RWPE1 (cell line): ENCODE measurements around the gene NHERF1.

Source experiments
- CTCF ChIA-PET: fragments of 350-600 bp; sonication (Branson Sonifier 250); formaldehyde crosslinking; extraction: SDS; loops from one replicate; lab custom pipeline; 2021; lab: Yijun Ruan, JAX
- POLR2A ChIA-PET: fragments of 400-600 bp; formaldehyde crosslinking; extraction: SDS; loops from one replicate; lab custom pipeline; 2020; ENCODE audit warnings: antibody characterized with exemption; ENCODE audit not compliant: low non-redundant PET; lab: Yijun Ruan, JAX
- DNase-seq: peaks from one replicate; pipeline ENCODE4 v3.0.0; 2012; ENCODE audit warnings: low spot score
- H3K27ac ChIP-seq: fragments of 450-650 bp; 2 replicates; pipeline ENCODE4 v1.5.1; 2017
- TF ChIP-seq, protein P1 (sequence below): fragments of 450-650 bp; conservative IDR thresholded peaks from 2 replicates; pipeline ENCODE4 v1.5.1; 2017; ENCODE audit warnings: low read depth, mild to moderate bottlenecking

Gene NHERF1

DNA sequence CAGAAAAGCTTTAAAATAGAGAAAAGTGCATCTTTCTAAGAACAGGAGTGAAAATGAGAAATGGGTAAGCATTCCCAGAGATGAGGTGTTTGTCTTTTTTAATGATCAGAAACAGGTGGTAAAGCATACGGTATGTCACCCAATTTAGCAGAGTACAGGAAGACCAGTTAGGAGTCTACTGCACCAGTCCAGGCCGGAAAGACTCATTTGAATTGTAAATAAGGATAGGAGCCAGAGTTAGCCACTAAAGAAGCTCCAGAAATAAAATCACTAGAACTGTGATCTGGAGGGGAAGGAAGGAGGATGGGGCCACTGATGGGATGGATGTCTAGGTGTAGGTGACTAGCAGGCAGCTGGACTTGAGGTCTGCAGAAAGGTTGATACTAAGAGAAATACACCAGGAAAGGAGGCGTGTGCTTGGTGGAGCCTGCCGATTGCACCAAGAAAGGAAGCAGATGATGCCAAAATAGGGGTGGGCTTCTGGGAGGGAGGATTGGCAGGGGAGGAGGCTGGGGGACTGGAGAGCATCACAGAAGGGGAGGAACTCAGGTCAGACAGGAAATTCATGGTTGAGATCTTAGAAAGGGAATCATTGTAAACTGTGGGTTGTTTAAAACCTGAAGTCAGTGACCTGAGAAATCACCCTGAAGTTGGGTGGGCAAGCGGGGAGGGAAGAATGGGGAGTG is 35.8 kb downstream of the NHERF1 start:
- no peak for DNase-seq
- CTCF ChIA-PET = no interaction called here
- TF ChIP-seq, protein P1, sequence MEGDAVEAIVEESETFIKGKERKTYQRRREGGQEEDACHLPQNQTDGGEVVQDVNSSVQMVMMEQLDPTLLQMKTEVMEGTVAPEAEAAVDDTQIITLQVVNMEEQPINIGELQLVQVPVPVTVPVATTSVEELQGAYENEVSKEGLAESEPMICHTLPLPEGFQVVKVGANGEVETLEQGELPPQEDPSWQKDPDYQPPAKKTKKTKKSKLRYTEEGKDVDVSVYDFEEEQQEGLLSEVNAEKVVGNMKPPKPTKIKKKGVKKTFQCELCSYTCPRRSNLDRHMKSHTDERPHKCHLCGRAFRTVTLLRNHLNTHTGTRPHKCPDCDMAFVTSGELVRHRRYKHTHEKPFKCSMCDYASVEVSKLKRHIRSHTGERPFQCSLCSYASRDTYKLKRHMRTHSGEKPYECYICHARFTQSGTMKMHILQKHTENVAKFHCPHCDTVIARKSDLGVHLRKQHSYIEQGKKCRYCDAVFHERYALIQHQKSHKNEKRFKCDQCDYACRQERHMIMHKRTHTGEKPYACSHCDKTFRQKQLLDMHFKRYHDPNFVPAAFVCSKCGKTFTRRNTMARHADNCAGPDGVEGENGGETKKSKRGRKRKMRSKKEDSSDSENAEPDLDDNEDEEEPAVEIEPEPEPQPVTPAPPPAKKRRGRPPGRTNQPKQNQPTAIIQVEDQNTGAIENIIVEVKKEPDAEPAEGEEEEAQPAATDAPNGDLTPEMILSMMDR = no peak
- POLR2A ChIA-PET = no interaction called here
- no peak overlapping the region for H3K27ac ChIP-seq

DNA sequence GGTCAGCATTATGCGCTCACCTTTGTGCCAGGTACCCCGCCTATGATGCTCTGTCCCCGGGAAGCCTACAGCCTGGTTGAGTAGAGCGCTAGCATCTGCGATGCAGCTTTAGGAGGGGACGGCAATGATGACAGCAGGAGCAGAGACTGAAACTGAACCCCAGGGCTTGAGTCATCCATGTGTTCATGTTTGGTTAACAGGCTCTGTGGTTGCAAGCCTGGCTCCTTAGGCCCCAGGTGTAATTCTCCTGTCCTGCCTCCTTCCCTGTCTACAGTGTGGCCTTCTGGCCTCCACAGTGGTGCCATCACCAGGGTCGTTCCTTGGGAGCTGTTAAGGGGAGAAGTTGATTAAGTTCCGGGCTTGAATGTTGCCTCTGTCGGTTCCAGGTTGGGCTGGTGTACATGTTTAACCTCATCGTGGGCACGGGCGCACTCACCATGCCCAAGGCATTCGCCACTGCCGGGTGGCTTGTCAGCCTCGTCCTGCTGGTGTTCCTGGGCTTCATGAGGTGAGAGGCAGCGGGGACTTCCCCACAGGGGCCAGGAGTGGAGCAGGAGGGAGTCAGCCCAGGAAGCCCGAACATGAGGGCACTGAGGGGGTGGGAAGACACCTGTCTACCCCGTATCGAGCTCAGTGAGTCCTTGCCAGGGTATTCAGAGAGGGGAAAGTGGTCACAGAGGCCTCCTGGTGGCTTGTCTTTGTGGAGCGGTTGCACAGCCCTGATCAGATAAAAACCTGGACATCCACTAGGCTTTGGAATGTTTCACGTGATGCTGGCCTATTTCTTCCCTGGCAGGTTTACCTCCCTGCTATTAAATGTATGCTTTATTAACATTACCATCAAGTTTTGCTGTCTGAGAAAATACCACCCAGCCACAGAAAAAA is 36.9 kb downstream of the NHERF1 start:
- DNase-seq = no peak
- CTCF ChIA-PET = interaction anchor here (1.1 kb wide), 1 partner anchor 40 kb away, joined by 3 read pairs; no protein-coding TSS in a partner anchor
- TF ChIP-seq, protein P1 = no peak

DNA sequence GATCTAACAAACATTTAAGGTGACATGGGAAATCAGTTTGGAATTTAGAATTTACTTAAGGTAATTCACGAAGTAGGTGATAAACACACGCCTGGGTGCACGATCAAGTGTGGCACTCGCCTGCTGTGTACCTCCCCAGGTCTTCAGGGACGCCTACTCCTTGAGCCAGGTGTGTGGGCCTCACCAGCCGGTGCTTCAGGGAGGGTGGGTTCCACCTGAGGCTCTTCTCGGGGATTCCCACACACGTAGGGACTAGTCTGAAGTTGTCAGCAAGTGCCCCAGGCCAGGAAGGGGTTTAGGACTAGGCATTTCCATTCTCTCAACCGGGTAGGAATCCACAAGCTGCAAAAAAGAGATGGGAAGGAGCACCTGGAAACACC is 37.5 kb downstream of the NHERF1 start:
- TF ChIP-seq, protein P1 = no peak
- H3K27ac ChIP-seq = peak overlapping the region; percentile 13; the same call in 1 of the 2 replicates
- POLR2A ChIA-PET = no interaction called here
- no peak for DNase-seq
- CTCF ChIA-PET = interaction anchor here (1.1 kb wide), 1 partner anchor 41 kb away, joined by 3 read pairs; no protein-coding TSS in a partner anchor

More for the DNA sequence above, 36.9 kb downstream of the NHERF1 start:
- POLR2A ChIA-PET = no interaction called here
- H3K27ac ChIP-seq = no peak overlapping the region

DNA sequence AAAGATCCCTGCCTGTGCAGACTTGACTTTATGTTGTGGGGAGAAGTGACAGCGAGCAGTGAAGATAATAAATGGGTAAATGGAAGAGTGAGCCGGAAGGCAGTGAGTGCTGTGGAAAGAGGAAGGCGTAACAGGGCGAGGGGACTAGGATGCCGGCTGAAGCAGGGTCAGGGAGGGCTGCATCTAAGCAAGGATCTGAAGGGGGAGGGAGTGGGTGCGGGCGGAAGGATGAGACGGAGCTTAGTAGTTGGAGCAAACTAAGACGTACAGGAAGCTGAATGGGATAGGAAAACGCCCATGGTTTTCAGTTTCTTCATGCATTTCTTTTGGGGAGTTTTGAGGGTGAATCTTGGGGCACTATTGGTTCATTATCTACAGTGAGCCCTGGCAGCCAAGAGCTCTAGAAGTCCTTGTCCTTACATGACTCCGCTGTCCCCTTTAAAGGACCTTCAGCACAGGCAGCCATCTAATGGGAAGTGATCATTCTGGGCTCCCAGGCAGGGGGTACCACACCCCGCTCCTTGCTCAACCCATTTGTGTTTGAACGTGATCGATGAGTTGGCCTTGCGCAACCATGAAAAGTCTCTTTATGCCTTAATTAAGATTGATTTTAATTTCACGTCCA is 38.1 kb downstream of the NHERF1 start:
- H3K27ac ChIP-seq = peak overlapping the region; percentile 13; the same call in 1 of the 2 replicates
- TF ChIP-seq, protein P1 = no peak
- DNase-seq = no peak
- ChIA-PET POLR2A (no interaction called here), CTCF (no interaction called here)

DNA sequence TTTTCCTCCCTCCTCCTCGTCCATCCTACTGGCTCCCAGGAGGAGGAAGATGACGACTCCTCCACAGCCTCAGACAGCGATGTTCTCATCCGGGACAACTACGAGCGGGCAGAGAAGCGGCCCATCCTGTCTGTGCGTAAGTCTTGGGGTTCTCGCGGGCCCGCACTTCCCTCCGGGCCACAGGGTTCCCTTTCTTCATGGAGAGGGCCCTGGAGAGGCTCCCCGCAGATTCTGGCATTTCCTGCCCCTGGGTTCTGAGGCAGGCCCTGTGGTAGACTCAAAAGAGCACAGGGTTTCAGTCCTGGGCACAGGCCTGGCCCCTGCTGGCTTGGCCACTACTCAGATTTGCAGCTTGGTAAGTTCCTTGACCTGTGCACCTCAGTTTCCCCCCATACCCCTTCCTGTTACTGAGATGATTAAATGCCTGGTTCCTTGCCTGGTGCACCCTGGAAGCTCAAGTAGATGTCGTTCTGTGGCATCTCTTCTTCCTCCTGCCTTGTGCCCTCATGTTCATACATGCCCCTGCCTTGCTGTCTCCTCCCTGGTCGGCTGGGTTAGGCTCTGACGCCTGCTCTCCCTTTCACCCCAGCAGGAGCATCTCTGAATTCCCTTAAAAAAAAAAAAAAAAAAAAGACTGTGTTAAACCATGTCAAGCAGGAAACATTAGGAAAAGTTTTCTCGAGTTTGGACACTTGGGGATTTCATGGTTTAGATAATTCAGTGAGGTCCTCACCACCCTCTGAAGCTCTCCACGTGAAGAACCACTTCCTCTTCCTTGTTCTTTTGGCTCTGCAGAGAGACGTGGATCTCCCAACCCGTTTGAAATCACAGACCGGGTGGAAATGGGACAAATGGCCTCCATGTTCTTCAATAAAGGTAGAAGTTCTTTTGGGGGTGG is 42.0 kb downstream of the NHERF1 start:
- TF ChIP-seq, protein P1 = no peak
- ChIA-PET CTCF (interaction anchor here (0.5 to 2.3 kb wide), 24 partner anchors 10 to 414 kb away, joined by 3 to 30 read pairs (median 5); partner anchors contain the start of genes GRIN2C and NAT9), POLR2A (interaction anchor here (0.8 kb wide), 1 partner anchor 75 kb away, joined by 3 read pairs; no protein-coding TSS in a partner anchor)
- no peak for DNase-seq
- no peak overlapping the region for H3K27ac ChIP-seq
